ENCODE data around the gene ZMYND8. TPM values are rescaled to one million over a fixed set of nuclear protein-coding genes. Genes with fewer than 3 reads are reported as not detected.

Gene ZMYND8
- total RNA-seq, 3 donors from 2014 or later = 62.1 to 64.9 (median 62.1) TPM

GRCh38 chr20:47224300-47224791 lies 132.2 kb downstream of the ZMYND8 start:
- Histone ChIP-seq H3K4me1 (ENCODE audit: low read depth) (no peaks in the 10 kb centered on the region), H3K36me3 (ENCODE audit: low read depth) (peaks cover 4% of the 10 kb centered on the region), H3K9me3 (no peaks in the 10 kb centered on the region), H3K4me3 (no peak overlapping the region)
- DNase-seq (no peak), ATAC-seq (no peak)
- no peak for TF ChIP-seq CTCF (IDR thresholded peaks at IDR 0.05)
- intact Hi-C loops (cut with DNase I, micrococcal nuclease) = no loop called here

GRCh38 chr20:47223896-47224295 lies 132.6 kb downstream of the ZMYND8 start:
- H3K4me3 ChIP-seq = no peak overlapping the region
- intact Hi-C loops (cut with DNase I, micrococcal nuclease) = no loop called here
- TF ChIP-seq CTCF (IDR thresholded peaks at IDR 0.05) = no peak
- no peaks in the 10 kb centered on the region for H3K9me3 ChIP-seq
- H3K4me1 ChIP-seq (ENCODE audit: low read depth) = no peaks in the 10 kb centered on the region
- H3K36me3 ChIP-seq (ENCODE audit: low read depth) = peaks cover 3% of the 10 kb centered on the region
- no peak for ATAC-seq
- no peak for DNase-seq

GRCh38 chr20:47222468-47223119 lies 133.9 kb downstream of the ZMYND8 start:
- H3K4me1 ChIP-seq (ENCODE audit: low read depth) = no peaks in the 10 kb centered on the region

GRCh38 chr20:47221036-47221625 lies 135.4 kb downstream of the ZMYND8 start:
- no peak for DNase-seq
- intact Hi-C loops (cut with DNase I, micrococcal nuclease) = no loop called here
- ATAC-seq = no peak
- no peak for TF ChIP-seq CTCF (IDR thresholded peaks at IDR 0.05)
- H3K9me3 ChIP-seq = no peaks in the 10 kb centered on the region
- H3K36me3 ChIP-seq (ENCODE audit: low read depth) = no peaks in the 10 kb centered on the region
- H3K4me3 ChIP-seq = no peak overlapping the region
- H3K4me1 ChIP-seq (ENCODE audit: low read depth) = no peaks in the 10 kb centered on the region

More at GRCh38 chr20:47222468-47223119, 133.9 kb downstream of the ZMYND8 start:
- TF ChIP-seq CTCF (IDR thresholded peaks at IDR 0.05) = no peak
- no peaks in the 10 kb centered on the region for H3K36me3 ChIP-seq (ENCODE audit: low read depth)
- ATAC-seq (no peak), DNase-seq (no peak)
- intact Hi-C loops (cut with DNase I, micrococcal nuclease) = no loop called here
- no peak overlapping the region for H3K4me3 ChIP-seq
- H3K9me3 ChIP-seq = no peaks in the 10 kb centered on the region

- Histone ChIP-seq H3K9me3 (no peaks in the 10 kb centered on the region), H3K4me3 (no peak overlapping the region), H3K36me3 (ENCODE audit: low read depth) (no peaks in the 10 kb centered on the region), H3K4me1 (ENCODE audit: low read depth) (no peaks in the 10 kb centered on the region)
- TF ChIP-seq CTCF (IDR thresholded peaks at IDR 0.05) = no peak
- DNase-seq = peak in 1 of 3 donors; percentile 23
- peak; percentile 60 for ATAC-seq
- intact Hi-C loops (cut with DNase I, micrococcal nuclease) = no loop called here
Measured at GRCh38 chr20:47220161-47220582, 136.3 kb downstream of the ZMYND8 start.
